SJSA1 (cell line): ENCODE measurements around the gene JARID2. TPM values are rescaled to one million over a fixed set of nuclear protein-coding genes. Genes with fewer than 3 reads are reported as not detected.

Experiments used
- DNase-seq, 2 experiments: peaks; one replicate each; pipeline ENCODE4 v3.0.0-alpha.2; 2015 to 2020; ENCODE audit warnings: low spot score in 2 of 2, low read depth in 1 of 2
- H3K27ac ChIP-seq: fragments of 250-450 bp; sonication (Bioruptor Pico); 2 replicates; pipeline ENCODE4 v1.5.1; 2020; ENCODE audit warnings: mild to moderate bottlenecking, moderate library complexity
- H3K27me3 ChIP-seq: fragments of 250-450 bp; sonication (Bioruptor Pico); replicated peaks from 2 replicates; pipeline ENCODE4 v1.5.1; 2020; ENCODE audit warnings: mild to moderate bottlenecking, moderate library complexity
- H3K36me3 ChIP-seq: fragments of 250-450 bp; sonication (Bioruptor Pico); 2 replicates; pipeline ENCODE4 v1.5.1; 2020; ENCODE audit warnings: mild to moderate bottlenecking
- H3K4me1 ChIP-seq: fragments of 250-450 bp; sonication (Bioruptor Pico); replicated peaks from 2 replicates; pipeline ENCODE4 v1.6.1; 2021; ENCODE audit warnings: mild to moderate bottlenecking
- H3K4me3 ChIP-seq: fragments of 250-450 bp; sonication (Bioruptor Pico); 2 replicates; pipeline ENCODE4 v1.5.1; 2020; ENCODE audit warnings: mild to moderate bottlenecking
- H3K9me3 ChIP-seq: fragments of 250-450 bp; sonication (Bioruptor Pico); replicated peaks from 2 replicates; pipeline ENCODE4 v1.5.1; 2020; ENCODE audit warnings: mild to moderate bottlenecking
- total RNA-seq: library from RNA; depleted of rRNA; stranded (reverse); fragments of >200 nt; shearing (Covaris generic); gene quantifications from 2 replicates; pipeline ENCODE4 v1.2.3, GENCODE V29; 2014

Gene JARID2
- total RNA-seq, 1 experiment from 2014 or later: 7.0 TPM

DNA sequence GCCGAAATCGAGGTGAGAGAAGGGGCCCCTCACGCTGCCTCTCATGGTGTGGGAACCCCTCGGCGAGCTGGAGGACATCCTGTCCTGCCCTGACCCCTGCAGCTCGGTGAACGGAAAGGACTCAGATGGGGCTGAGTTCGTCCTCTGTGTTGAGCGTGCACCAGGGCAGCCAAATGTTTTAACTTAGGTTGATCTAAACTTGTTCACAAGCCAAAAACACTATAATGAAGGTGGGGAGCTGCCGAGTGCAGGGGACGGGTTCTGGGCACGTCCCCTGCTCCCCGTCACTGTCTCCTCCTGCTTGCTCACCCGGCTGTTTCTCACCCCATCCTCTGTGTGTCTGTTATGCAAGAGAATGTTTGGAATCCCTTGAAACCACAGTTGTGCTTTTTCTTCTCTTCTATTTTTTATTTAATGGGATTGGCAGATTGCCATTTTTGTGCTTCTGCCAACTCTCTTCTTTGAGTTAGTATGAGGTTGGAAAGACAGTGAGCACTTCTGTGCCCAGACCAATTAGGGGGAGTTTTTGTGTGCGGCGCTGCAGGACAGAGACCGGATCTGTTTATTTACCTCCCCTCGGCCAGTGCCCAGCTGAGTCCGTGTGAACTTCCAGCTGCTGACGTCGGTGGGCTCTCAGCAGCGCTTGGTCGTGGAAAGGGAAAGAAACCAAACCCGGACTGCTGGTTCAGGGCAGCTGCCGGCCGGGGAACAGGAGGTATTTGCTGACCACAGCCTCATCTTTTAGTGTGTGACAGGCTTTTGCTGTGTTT is 258.9 kb downstream of the JARID2 start:
- no peak overlapping the region for H3K4me3 ChIP-seq
- peak; percentile 91 to 98 for DNase-seq
- no peaks in the 10 kb centered on the region for H3K27me3 ChIP-seq

DNA sequence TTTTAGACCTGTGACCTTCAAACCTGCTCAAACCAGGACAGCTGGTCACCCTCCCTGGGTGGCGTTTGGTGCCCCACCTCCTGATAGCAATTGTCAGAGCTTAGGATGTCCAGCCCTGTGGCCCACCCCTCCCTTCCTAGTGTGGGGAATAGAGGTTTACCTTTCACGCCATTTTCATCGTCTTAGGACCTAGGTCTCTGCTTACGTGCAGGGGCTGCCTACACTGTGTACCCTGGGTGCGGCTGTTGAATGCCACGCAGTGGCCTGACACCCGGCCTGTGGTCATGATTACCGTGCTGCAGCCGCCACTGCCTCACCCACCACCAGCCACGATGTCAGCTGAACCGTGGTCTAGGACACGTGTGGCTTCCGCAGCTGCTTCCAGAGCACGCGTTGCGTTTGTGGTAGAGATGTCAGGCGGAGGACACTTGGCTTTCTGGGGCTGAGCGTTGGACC is 259.6 kb downstream of the JARID2 start:
- Histone ChIP-seq H3K4me3 (no peak overlapping the region), H3K4me1 (peaks cover 32% of the 10 kb centered on the region), H3K36me3 (no peaks in the 10 kb centered on the region; the same call in 1 of the 2 replicates), H3K27me3 (no peaks in the 10 kb centered on the region), H3K27ac (no peak overlapping the region), H3K9me3 (no peaks in the 10 kb centered on the region)
- DNase-seq: no peak

More for the DNA sequence above, 258.9 kb downstream of the JARID2 start:
- Histone ChIP-seq H3K4me1 (peaks cover 26% of the 10 kb centered on the region), H3K36me3 (no peaks in the 10 kb centered on the region; the same call in 1 of the 2 replicates), H3K9me3 (no peaks in the 10 kb centered on the region), H3K27ac (no peak overlapping the region)

DNA sequence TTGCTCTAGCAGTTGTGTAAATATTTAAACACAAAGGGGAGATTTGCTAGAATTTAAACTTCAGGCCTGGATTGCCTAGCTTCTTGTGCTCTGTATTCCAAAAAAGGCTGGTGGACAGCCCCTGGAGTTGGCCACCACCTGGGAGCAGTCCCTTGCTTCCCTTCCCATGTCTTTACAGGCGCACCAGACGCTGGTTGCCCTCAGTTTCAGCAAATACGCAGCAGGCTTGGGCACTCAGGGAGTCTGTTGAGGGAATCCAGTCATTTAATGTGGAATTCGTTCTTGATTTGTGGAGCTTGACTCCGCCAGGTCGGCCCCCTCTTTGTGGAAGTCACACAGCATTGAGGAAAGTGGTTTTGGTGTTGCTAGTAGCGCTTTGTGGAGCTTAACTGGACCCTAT is 260.2 kb downstream of the JARID2 start:
- no peak overlapping the region for H3K27ac ChIP-seq
- H3K36me3 ChIP-seq: no peaks in the 10 kb centered on the region; the same call in 1 of the 2 replicates
- H3K4me3 ChIP-seq: no peak overlapping the region
- DNase-seq: no peak
- no peaks in the 10 kb centered on the region for H3K9me3 ChIP-seq
- H3K4me1 ChIP-seq: peaks cover 32% of the 10 kb centered on the region
- H3K27me3 ChIP-seq: no peaks in the 10 kb centered on the region

DNA sequence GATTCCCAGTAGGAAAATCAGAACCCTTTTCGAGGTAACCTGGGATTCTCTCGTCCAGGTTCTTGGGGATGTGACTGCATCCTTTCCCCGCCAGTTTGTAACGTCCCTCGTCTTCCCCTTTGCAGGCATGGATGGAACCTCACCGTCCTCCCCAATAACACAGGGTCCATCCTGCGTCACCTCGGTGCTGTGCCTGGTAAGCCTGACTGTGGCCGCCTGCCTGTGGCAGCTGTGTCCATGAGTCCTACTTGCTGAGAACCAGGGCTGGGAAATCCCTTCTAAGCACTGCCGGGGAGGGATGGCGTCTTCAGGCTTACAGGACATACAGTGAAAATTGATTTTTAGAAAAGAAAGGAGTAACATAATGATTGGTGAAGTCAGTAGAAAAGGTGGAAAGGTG is 261.4 kb downstream of the JARID2 start:
- Histone ChIP-seq H3K4me3 (no peak overlapping the region), H3K36me3 (peaks cover 6% of the 10 kb centered on the region; the same call in 1 of the 2 replicates), H3K4me1 (peaks cover 32% of the 10 kb centered on the region), H3K27ac (no peak overlapping the region), H3K27me3 (no peaks in the 10 kb centered on the region), H3K9me3 (no peaks in the 10 kb centered on the region)
- DNase-seq: no peak

DNA sequence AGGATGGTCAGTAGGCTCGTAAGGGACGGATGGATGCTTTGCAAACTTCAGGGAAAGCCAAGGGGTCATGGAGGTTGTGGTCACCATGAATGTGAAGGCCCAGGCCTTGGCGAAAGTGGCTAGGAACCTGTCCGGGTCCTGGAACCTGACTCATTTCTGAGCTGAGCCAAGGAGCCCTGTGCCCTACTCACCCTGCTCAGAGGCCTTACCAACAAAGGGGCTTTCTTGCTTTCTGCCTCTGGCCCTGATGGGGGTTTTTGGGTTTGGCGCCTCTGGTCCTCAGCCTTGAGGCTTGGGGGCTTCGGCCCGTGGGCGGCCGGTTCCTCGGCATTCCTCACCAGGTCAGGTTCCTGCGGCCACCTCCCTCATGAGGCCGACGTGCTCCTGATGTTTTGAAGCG is 261.9 kb downstream of the JARID2 start:
- Histone ChIP-seq H3K27me3 (no peaks in the 10 kb centered on the region), H3K27ac (no peak overlapping the region), H3K4me1 (peaks cover 32% of the 10 kb centered on the region), H3K4me3 (no peak overlapping the region), H3K36me3 (peaks cover 9% of the 10 kb centered on the region; the same call in 1 of the 2 replicates), H3K9me3 (no peaks in the 10 kb centered on the region)
- DNase-seq: no peak

DNA sequence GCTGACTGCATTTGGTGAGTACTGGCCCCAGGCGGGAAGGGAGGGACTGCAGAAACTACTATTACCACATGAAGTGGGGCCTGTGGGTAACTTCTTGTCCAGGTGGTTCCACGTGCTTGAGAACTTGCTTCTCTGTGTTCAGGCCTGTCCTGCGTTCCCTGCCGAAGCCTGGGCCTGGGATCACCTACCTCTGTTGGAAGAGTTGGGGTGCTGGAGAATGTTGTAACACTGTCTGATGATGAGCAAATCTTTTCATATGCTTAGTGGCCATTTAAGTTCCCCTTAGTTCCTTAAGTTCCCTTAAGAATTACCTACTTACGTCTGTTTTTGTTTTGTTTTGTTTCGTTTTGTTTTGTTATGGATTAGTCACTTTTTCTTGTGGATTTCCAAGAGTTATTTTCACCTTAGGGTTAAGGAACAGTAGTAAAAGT is 262.6 kb downstream of the JARID2 start:
- no peak overlapping the region for H3K27ac ChIP-seq
- H3K4me1 ChIP-seq: peaks cover 32% of the 10 kb centered on the region
- H3K36me3 ChIP-seq: peaks cover 16% of the 10 kb centered on the region; the same call in 1 of the 2 replicates
- no peaks in the 10 kb centered on the region for H3K9me3 ChIP-seq
- peak in 1 of 2 experiments; percentile 20 for DNase-seq
- H3K27me3 ChIP-seq: no peaks in the 10 kb centered on the region
- H3K4me3 ChIP-seq: no peak overlapping the region

DNA sequence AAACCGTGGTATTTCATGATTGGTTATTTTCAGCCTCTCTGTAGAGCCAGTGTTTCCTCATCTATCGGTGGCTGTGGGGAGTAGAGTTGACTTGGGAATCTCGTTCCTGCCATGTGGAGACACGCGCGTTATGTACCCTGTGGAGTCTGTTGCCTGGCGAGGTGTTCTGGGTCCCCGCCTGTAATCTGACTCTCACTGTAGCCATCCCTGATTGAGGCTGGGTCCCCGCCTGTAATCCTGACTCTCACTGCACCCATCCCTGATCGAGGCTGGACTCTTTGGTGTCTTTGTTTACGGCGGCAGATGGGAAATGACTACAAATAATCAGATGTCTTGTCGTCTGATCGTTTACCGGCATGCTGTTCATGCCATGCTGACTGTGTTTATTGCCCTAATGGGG is 263.1 kb downstream of the JARID2 start:
- DNase-seq: peak in 1 of 2 experiments; percentile 9
- Histone ChIP-seq H3K4me3 (no peak overlapping the region), H3K4me1 (peaks cover 32% of the 10 kb centered on the region), H3K36me3 (peaks cover 18% of the 10 kb centered on the region; the same call in 1 of the 2 replicates), H3K27me3 (no peaks in the 10 kb centered on the region), H3K9me3 (no peaks in the 10 kb centered on the region), H3K27ac (no peak overlapping the region)

DNA sequence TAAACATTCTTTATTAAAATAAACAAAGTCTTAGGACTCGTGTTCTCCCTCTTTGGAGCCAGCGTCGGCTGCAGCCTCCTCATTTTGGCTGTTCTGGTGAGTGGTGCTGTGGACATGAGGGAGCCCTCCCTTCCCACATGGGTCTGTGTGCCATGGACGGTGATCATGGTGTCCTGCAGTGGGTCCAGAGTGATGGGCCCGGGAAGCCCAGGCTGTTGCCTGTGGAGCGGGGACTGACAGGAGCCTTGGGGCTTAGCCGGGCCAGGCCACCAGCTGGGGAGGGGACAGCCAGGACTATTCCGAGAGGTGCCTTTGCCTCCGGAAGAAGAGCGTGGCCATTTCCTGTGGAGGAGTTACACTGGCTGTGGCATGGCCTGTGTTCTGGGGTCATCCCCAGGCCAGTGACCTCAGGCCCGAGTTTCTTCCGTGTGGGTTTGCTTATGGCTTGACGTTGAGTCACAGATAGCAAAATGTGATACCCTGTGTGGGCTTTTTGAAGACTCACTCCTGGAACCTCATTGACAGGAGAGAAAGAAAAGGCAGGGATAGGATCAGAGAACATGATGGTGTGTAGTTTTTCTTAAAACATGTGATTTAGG is 263.6 kb downstream of the JARID2 start:
- H3K27ac ChIP-seq: no peak overlapping the region
- H3K36me3 ChIP-seq: peaks cover 18% of the 10 kb centered on the region; the same call in 1 of the 2 replicates
- H3K9me3 ChIP-seq: no peaks in the 10 kb centered on the region
- H3K4me3 ChIP-seq: no peak overlapping the region
- peak in 1 of 2 experiments; percentile 19 for DNase-seq
- peaks cover 27% of the 10 kb centered on the region for H3K4me1 ChIP-seq
- no peaks in the 10 kb centered on the region for H3K27me3 ChIP-seq

DNA sequence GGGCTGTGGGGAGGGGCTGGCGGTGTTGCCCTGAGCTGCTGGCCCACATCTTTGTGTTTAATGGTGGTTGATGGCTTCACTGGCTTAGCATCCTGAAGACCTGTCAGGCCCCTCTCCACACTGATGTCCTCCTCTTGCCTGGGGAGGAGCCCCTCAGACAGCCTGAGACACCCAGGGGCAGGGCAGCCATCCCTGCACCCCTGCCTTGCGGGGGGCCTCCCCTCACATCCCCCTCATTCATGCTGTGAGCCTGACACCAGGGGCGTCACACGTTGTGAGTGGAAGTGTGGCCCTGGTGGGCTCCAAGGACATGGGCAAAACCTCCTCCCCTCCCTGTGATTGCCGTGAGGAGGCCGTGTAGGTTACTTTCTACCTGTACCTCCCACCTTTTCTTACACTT is 264.3 kb downstream of the JARID2 start:
- DNase-seq: no peak
- no peak overlapping the region for H3K27ac ChIP-seq
- H3K4me3 ChIP-seq: no peak overlapping the region
- peaks cover 18% of the 10 kb centered on the region for H3K36me3 ChIP-seq
- H3K4me1 ChIP-seq: peaks cover 25% of the 10 kb centered on the region
- H3K27me3 ChIP-seq: no peaks in the 10 kb centered on the region
- H3K9me3 ChIP-seq: no peaks in the 10 kb centered on the region

DNA sequence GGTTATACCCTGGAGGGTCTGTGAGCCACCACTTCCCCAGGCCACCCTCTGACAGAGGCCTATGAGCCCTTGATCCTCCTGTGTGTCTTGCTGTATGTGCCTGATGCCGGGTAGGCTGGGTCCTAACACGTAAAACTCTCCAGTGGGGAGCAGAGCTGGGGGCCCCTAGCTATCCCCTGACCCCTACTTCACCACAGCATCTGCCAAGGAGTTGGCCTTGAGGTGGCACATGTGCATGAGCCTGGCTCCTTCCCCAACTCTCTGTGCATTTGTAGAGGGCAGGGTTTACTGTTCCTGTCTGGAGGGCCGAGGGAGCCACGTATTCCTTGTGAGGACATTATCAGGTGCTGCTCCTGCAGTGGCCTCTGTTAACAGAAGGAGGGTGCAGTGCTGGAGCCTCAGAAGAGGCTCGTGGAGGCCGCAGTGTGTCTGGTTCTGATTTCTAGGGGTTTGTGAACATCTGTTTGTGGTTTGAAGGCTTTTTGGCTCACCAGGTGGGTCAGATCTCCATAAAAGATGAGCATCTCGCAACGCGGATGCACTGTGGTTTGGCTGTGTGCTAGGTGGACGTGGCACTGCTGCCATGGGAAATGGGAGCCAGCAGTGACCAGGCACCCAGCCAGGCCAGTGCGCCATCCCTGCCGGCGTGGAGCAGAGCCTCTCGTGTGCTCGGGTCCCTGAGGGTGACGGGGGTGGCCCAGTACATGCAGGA is 264.8 kb downstream of the JARID2 start:
- H3K4me1 ChIP-seq: peaks cover 20% of the 10 kb centered on the region
- no peaks in the 10 kb centered on the region for H3K27me3 ChIP-seq
- no peaks in the 10 kb centered on the region for H3K9me3 ChIP-seq
- no peak overlapping the region for H3K27ac ChIP-seq
- peaks cover 18% of the 10 kb centered on the region for H3K36me3 ChIP-seq
- no peak overlapping the region for H3K4me3 ChIP-seq
- no peak for DNase-seq

DNA sequence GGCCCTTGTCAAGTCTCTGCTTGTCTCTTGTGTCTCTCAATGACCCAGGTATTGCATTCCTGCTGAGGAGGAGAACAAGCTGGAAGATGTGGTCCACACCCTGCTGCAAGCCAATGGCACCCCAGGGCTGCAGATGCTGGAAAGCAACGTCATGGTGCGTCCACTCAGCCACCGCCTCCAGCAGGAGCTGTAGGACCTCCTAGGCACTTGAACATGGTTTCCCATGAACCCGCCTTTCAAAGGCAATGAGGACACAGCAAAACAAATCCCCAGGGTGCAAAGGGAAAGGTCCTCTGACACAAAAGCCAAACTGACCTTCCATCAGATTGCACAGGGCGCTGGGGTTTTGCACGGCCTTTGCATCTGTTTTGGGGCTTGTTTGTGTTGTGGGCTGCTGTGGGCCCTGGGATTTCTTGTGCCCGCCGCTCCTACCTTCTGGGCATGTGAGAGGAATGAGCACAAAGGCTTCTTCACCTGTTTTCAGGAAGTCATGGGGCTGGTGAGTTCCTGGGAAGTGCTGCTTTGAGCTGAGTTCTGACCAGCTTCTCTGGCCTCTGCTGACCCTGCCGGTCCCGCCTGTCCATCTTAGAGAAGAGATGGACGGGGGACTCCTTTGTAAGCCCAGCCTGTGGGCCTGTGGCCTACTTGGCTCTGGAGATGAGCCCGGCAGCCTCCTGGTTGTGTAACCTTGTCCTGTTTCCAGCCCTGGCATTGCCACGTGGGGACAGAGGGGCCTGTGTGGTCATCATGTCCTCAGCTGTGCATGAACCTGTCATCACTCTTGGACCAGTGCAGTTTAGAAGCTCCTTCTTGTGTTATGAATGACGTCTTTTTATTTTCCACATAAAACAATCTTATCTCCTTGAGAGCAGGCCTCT is 265.6 kb downstream of the JARID2 start:
- H3K4me1 ChIP-seq: peaks cover 19% of the 10 kb centered on the region
- no peaks in the 10 kb centered on the region for H3K9me3 ChIP-seq
- H3K4me3 ChIP-seq: no peak overlapping the region
- no peak for DNase-seq
- H3K27me3 ChIP-seq: no peaks in the 10 kb centered on the region
- H3K27ac ChIP-seq: no peak overlapping the region
- peaks cover 24% of the 10 kb centered on the region for H3K36me3 ChIP-seq

DNA sequence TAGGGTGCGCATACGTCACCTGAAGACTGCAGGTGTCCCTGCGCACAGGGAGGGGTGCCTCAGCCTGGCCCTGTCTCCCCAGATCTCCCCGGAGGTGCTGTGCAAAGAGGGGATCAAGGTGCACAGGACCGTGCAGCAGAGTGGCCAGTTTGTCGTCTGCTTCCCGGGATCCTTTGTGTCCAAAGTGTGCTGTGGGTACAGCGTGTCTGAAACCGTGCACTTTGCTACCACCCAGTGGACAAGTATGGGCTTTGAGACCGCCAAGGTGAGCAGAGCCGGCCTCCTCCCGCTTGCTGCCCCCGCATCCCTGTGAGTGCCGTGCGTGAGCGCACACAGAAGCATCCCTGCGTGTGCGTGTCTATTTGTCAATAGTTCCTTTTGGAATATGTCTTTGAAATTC is 266.3 kb downstream of the JARID2 start:
- Histone ChIP-seq H3K36me3 (peaks cover 29% of the 10 kb centered on the region), H3K9me3 (no peaks in the 10 kb centered on the region), H3K27ac (no peak overlapping the region), H3K4me1 (peaks cover 19% of the 10 kb centered on the region), H3K27me3 (no peaks in the 10 kb centered on the region), H3K4me3 (no peak overlapping the region)
- no peak for DNase-seq

DNA sequence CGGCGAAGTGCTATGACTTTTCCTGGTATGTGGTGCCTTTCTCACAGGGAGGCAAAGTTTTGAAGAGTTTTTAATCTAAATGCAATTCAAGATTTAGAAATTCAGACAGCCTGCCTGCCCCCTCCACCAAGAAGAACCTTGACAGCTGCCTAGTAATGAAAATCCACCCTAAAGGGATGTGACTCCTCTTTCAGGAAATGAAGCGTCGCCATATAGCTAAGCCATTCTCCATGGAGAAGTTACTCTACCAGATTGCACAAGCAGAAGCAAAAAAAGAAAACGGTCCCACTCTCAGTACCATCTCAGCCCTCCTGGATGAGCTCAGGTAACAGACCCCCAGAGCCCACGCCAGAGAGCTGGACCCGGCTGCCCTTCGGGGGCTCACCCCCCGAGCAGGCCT is 266.9 kb downstream of the JARID2 start:
- Histone ChIP-seq H3K27me3 (no peaks in the 10 kb centered on the region), H3K4me3 (no peak overlapping the region), H3K36me3 (peaks cover 33% of the 10 kb centered on the region), H3K9me3 (no peaks in the 10 kb centered on the region), H3K27ac (no peak overlapping the region), H3K4me1 (peaks cover 19% of the 10 kb centered on the region)
- DNase-seq: no peak
